Endothelial cell (in vitro differentiated cells): ENCODE measurements around the gene SLC51B. TPM values are rescaled to one million over a fixed set of nuclear protein-coding genes. Genes with fewer than 3 reads are reported as not detected.
A peak's percentile ranks its signal among the peaks of the same experiment; 100 is the strongest.

Source experiments
- DNase-seq: peaks from one replicate; pipeline ENCODE4 v3.0.0; 2021; ENCODE audit warnings: low spot score
- H3K27ac Mint-ChIP-seq: one replicate; pipeline ENCODE4 v1.8.0; 2021; ENCODE audit warnings: mixed read lengths, inconsistent platforms; ENCODE audit not compliant: unreplicated experiment
- H3K27me3 Mint-ChIP-seq: one replicate; pipeline ENCODE4 v1.8.0; 2021; ENCODE audit warnings: mild to moderate bottlenecking, moderate library complexity, mixed read lengths, inconsistent platforms; ENCODE audit not compliant: unreplicated experiment
- H3K36me3 Mint-ChIP-seq: one replicate; pipeline ENCODE4 v1.8.0; 2021; ENCODE audit warnings: mild to moderate bottlenecking, low read depth, mixed read lengths, inconsistent platforms; ENCODE audit not compliant: unreplicated experiment
- H3K4me1 Mint-ChIP-seq: one replicate; pipeline ENCODE4 v1.8.0; 2021; ENCODE audit warnings: mild to moderate bottlenecking, mixed read lengths, inconsistent platforms; ENCODE audit not compliant: unreplicated experiment
- H3K4me3 Mint-ChIP-seq: one replicate; pipeline ENCODE4 v1.8.0; 2021; ENCODE audit warnings: mild to moderate bottlenecking, mixed read lengths, inconsistent platforms; ENCODE audit not compliant: unreplicated experiment
- H3K9me3 Mint-ChIP-seq: one replicate; pipeline ENCODE4 v1.8.0; 2021; ENCODE audit warnings: mixed read lengths, inconsistent platforms; ENCODE audit not compliant: unreplicated experiment
- total RNA-seq: library from RNA; stranded (reverse); fragmentation: NEBNext Ultra II Directional; extraction: Animal tissue kit (Norgen Biotek cat#: 25700); gene quantifications from one replicate; pipeline ENCODE4 v1.2.1, GENCODE V29; 2021; ENCODE audit not compliant: unreplicated experiment
- TF ChIP-seq, protein P1 (sequence below): fragments of 200-600 bp; sonication (generic); IDR thresholded peaks from one replicate; pipeline ENCODE4 v1.5.0; 2021; ENCODE audit warnings: antibody characterized with exemption; ENCODE audit not compliant: unreplicated experiment

SLC51B gene
- total RNA-seq, 1 donor from 2014 or later = not detected

DNA sequence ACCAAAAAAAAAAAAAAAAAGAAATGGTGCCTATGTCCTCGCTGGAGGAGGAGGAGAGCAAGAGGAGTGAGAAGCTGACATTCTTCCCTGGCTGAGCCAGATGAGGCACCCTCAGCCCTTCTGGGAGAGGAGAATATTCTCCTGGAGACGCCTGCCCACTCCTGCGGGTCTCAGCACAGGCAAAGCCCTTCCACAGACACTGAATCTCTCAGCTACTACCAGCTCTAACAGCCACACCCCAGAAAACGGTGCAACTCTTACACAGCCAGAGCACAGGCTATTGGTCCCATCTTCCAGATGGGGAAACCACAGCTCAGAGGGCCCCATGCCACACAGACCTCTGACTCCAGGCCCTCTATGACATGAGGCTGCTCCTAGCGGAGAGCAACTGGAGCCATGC, 16.9 kb downstream of the SLC51B start:
- Mint-ChIP-seq H3K27ac (no peak overlapping the region), H3K27me3 (no peaks in the 10 kb centered on the region), H3K4me1 (no peaks in the 10 kb centered on the region), H3K4me3 (no peak overlapping the region), H3K9me3 (no peaks in the 10 kb centered on the region), H3K36me3 (no peaks in the 10 kb centered on the region)
- no peak for DNase-seq
- TF ChIP-seq, protein P1, sequence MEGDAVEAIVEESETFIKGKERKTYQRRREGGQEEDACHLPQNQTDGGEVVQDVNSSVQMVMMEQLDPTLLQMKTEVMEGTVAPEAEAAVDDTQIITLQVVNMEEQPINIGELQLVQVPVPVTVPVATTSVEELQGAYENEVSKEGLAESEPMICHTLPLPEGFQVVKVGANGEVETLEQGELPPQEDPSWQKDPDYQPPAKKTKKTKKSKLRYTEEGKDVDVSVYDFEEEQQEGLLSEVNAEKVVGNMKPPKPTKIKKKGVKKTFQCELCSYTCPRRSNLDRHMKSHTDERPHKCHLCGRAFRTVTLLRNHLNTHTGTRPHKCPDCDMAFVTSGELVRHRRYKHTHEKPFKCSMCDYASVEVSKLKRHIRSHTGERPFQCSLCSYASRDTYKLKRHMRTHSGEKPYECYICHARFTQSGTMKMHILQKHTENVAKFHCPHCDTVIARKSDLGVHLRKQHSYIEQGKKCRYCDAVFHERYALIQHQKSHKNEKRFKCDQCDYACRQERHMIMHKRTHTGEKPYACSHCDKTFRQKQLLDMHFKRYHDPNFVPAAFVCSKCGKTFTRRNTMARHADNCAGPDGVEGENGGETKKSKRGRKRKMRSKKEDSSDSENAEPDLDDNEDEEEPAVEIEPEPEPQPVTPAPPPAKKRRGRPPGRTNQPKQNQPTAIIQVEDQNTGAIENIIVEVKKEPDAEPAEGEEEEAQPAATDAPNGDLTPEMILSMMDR = no peak

DNA sequence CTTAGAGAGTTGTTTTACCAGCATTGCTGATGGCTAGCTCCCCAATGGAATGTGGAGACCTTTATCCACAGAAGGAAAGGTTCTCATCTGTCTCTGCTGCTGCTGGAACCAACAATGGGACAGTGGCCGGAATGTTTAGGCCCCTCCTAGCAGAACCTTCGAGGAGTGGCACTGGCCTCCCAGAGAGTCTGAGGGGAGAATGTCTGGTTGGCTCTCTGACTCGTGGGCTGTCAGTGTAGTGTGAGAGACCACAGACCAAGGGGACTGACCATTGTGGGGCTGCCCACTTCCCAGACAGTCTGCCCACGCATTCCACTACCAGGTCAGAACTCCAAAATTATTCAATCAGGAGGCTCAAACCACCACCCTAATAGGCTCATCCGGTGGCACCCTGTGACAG, 17.5 kb downstream of the SLC51B start:
- no peak overlapping the region for H3K4me3 Mint-ChIP-seq
- no peak overlapping the region for H3K27ac Mint-ChIP-seq
- H3K36me3 Mint-ChIP-seq = no peaks in the 10 kb centered on the region

DNA sequence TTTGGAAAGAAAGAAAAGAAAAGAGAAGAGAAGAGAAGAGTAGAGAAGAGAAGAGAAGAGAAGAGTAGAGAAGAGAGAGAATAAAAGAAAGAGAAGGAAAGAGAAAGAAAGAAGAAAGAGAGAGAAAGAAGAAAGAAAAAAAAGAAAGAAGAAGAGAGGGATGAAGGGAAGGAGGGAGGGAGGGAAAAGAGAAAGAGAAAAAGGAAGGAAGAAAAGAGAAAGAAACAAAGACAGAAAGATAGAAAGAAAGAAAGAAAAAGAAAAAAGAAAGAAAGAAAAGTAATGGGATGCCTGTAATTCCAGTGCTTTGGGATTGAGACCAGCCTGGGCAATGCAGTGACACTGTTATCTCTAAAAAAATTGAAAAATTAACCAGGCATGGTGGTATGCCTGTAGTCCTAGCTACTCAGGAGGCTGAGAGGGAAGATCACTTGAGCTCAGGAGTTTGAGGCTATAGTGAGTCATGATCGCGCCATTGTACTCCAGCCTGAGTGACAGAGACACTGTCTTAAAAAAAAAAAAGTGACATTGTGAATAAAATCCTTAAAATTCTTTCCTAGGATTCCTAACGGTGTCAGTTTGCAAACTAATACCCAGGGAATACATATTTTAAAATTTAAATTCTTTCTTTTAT, 20.9 kb downstream of the SLC51B start:
- H3K36me3 Mint-ChIP-seq = no peaks in the 10 kb centered on the region

More for the DNA sequence above, 17.5 kb downstream of the SLC51B start:
- TF ChIP-seq, protein P1 = no peak
- H3K9me3 Mint-ChIP-seq = no peaks in the 10 kb centered on the region
- H3K4me1 Mint-ChIP-seq = no peaks in the 10 kb centered on the region
- no peak for DNase-seq
- H3K27me3 Mint-ChIP-seq = no peaks in the 10 kb centered on the region

DNA sequence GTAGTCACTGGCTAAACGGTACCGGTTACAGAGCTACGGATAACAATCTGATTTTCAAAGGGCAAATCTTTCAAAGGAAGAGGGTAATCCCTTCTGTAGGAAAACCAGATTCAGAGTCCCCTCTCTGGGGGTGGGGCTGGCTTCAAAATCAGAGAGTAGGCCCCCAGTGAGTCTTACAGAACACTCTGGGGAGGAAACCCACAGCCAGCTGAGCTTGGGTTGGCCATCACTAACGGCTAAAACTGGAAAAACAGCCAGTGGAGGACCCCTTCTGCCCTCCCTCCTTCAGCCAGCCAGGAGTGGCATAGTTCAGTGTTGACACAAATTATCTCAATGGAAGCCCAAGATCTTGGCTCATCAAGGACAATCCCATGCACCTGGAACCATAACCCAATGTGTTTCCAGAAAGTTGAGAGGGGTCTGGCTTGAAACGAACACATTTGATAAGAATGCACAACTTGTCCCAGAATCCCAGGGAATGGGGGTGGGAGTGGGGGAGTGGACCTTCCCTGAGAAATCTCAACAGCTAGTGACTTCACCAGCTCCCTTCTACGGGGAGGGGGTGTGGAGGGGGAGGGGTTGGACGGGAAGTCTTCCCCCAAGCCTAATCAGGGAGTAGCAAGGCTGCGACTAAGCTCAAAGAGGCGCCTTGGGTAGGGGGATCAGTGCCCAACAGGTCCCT, 21.6 kb downstream of the SLC51B start:
- no peaks in the 10 kb centered on the region for H3K36me3 Mint-ChIP-seq
- peaks cover 2% of the 10 kb centered on the region for H3K4me1 Mint-ChIP-seq
- H3K4me3 Mint-ChIP-seq = peak overlapping the region; percentile 77
- TF ChIP-seq, protein P1 = no peak
- DNase-seq = no peak
- peaks cover 5% of the 10 kb centered on the region for H3K27me3 Mint-ChIP-seq
- H3K27ac Mint-ChIP-seq = no peak overlapping the region
- H3K9me3 Mint-ChIP-seq = no peaks in the 10 kb centered on the region

More for the DNA sequence above, 20.9 kb downstream of the SLC51B start:
- DNase-seq = no peak
- H3K4me3 Mint-ChIP-seq = no peak overlapping the region
- peaks cover 5% of the 10 kb centered on the region for H3K27me3 Mint-ChIP-seq
- H3K9me3 Mint-ChIP-seq = no peaks in the 10 kb centered on the region
- TF ChIP-seq, protein P1 = no peak
- peaks cover 2% of the 10 kb centered on the region for H3K4me1 Mint-ChIP-seq
- no peak overlapping the region for H3K27ac Mint-ChIP-seq

DNA sequence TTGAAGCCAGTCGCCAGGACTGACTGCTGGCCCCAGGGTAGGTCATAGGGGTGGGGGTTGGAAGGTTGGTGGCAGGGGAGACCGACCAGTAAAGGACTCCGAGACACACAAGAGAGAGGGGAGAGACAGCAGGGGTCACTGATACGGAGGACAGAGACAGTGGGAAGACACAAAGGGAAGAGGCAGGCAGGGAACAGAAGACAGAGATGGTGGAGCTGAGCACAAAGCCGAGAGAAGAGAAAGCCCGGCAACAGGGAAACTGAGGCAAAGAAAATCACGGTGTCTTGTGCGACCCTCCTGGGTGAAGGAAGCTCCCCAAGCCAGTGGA, 22.1 kb downstream of the SLC51B start:
- DNase-seq = no peak
- Mint-ChIP-seq H3K9me3 (no peaks in the 10 kb centered on the region), H3K36me3 (no peaks in the 10 kb centered on the region), H3K4me3 (peak overlapping the region; percentile 77), H3K27ac (no peak overlapping the region), H3K27me3 (peaks cover 6% of the 10 kb centered on the region), H3K4me1 (peaks cover 2% of the 10 kb centered on the region)
- TF ChIP-seq, protein P1 = no peak
